CD4-positive, alpha-beta T cell (primary cell): ENCODE measurements around the gene ORMDL2. TPM values are rescaled to one million over a fixed set of nuclear protein-coding genes. Genes with fewer than 3 reads are reported as not detected.

Source experiments
- ATAC-seq: fragments of 200-7000 bp; cut with Tn5 transposase; one replicate; pipeline ENCODE4 v1.10.0; 2022; ENCODE audit warnings: mild to moderate bottlenecking; ENCODE audit not compliant: poor library complexity
- CTCF ChIA-PET: fragments of 350-600 bp; sonication (Branson Sonifier 250); formaldehyde crosslinking; loops from one replicate; lab custom pipeline; 2021; ENCODE audit warnings: antibody characterized with exemption, inconsistent platforms; lab: Charles Lee
- POLR2A ChIA-PET: fragments of 350-600 bp; sonication (Branson Sonifier 250); formaldehyde crosslinking; loops from one replicate; lab custom pipeline; 2021; ENCODE audit warnings: antibody characterized with exemption, inconsistent platforms; lab: Charles Lee
- DNase-seq, 14 experiments: peaks; one replicate each; pipeline ENCODE4 v3.0.0-alpha.2; 2013 to 2020; ENCODE audit warnings: mixed read lengths in 2 of 14
- H3K27ac ChIP-seq, 2 donors: one replicate each; pipeline versions ENCODE4 v1.5.1 to v1.7.0; 2013; ENCODE audit warnings: low read length in 2 of 2, low read depth in 1 of 2, mild to moderate bottlenecking in 1 of 2
- H3K27me3 ChIP-seq, 2 experiments: 1 replicate in 1 of 2; 2 replicates in 1 of 2; pipeline versions ENCODE4 v1.6.1 to v1.7.0; 2013; ENCODE audit warnings: low read length in 2 of 2, control low read depth in 1 of 2, mild to moderate bottlenecking in 1 of 2, moderate library complexity in 1 of 2; ENCODE audit not compliant: insufficient read depth in 2 of 2, control insufficient read depth in 1 of 2
- H3K36me3 ChIP-seq: one replicate; pipeline ENCODE4 v1.6.1; 2013; ENCODE audit warnings: low read length, control low read depth; ENCODE audit not compliant: insufficient read depth
- H3K4me1 ChIP-seq: one replicate; pipeline ENCODE4 v1.6.1; 2013; ENCODE audit warnings: low read length, control low read depth; ENCODE audit not compliant: insufficient read depth
- H3K4me3 ChIP-seq: one replicate; pipeline ENCODE4 v1.5.1; 2013; ENCODE audit warnings: mild to moderate bottlenecking, low read length, moderate library complexity
- H3K9me3 ChIP-seq, 2 experiments: 1 replicate in 1 of 2; 2 replicates in 1 of 2; pipeline versions ENCODE4 v1.6.1 to v1.7.0; 2013; ENCODE audit warnings: low read length in 2 of 2, mild to moderate bottlenecking in 2 of 2, control low read depth in 1 of 2, moderate library complexity in 1 of 2; ENCODE audit not compliant: control insufficient read depth in 1 of 2, insufficient read depth in 1 of 2
- H3K27ac Mint-ChIP-seq: one replicate; pipeline ENCODE4 v1.8.0; 2020; ENCODE audit warnings: mixed read lengths
- H3K27me3 Mint-ChIP-seq: one replicate; pipeline ENCODE4 v1.8.0; 2021; ENCODE audit warnings: mixed read lengths
- H3K36me3 Mint-ChIP-seq: one replicate; pipeline ENCODE4 v1.8.0; 2021; ENCODE audit warnings: low read depth, mixed read lengths
- H3K4me1 Mint-ChIP-seq: one replicate; pipeline ENCODE4 v1.8.0; 2021; ENCODE audit warnings: low read depth, mixed read lengths
- H3K4me3 Mint-ChIP-seq: one replicate; pipeline ENCODE4 v1.8.0; 2020; ENCODE audit warnings: mild to moderate bottlenecking, mixed read lengths
- H3K9me3 Mint-ChIP-seq: one replicate; pipeline ENCODE4 v1.8.0; 2020; ENCODE audit warnings: mixed read lengths
- intact Hi-C, 2 experiments: fragments of 100-400 bp; cut with DNase I in 1 of 2; cut with micrococcal nuclease in 1 of 2; formaldehyde crosslinking; loops; one replicate each; pipeline versions ENCODE4 v1.15.1 to v1.9.0; 2023 to 2025; cut with DNase I, micrococcal nuclease
- total RNA-seq, 174 experiments: library from RNA in 2 of 174; stranded (reverse) in 2 of 174; gene quantifications; one replicate each; pipeline ENCODE4 v1.2.3 and lab custom pipeline; 2021 to 2026
- TF ChIP-seq, protein P1 (sequence below): fragments of 200-600 bp; IDR thresholded peaks from one replicate; pipeline ENCODE4 v1.8.0; 2022; ENCODE audit warnings: antibody characterized with exemption, mild to moderate bottlenecking

ORMDL2 gene
- total RNA-seq, 2 experiments from 2014 or later, result 13.0 to 14.9 TPM

DNA sequence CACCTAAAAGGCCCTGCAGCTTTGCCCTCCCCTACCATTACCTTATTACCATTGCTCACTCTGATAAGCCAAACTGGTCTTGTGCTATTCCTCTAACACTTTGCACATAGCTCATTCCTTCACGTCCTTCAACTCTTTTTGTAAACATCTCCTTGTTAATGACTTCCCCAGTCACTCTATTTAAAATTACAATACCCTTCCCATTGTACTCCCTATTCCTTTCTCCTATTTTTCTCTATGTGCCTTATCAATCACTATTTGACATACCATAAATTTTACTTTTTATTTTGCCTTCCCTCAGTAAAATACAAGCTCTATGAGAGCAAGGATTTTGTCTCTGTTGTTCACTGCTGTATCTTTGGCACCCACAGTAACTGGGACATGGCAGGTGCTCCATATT lies 5.8 kb upstream of the ORMDL2 start:
- CTCF ChIA-PET, result interaction anchor here (1.3 to 1.4 kb wide), 2 partner anchors 73 to 184 kb away, joined by 3 read pairs; no protein-coding TSS in a partner anchor
- Histone ChIP-seq H3K36me3 (peaks cover 43% of the 10 kb centered on the region), H3K27me3 (no peaks in the 10 kb centered on the region), H3K27ac (no peak overlapping the region), H3K4me3 (no peak overlapping the region), H3K4me1 (peaks cover 26% of the 10 kb centered on the region), H3K9me3 (no peaks in the 10 kb centered on the region)
- DNase-seq, result no peak
- intact Hi-C loops, result loop anchor here (10.0 kb wide), 2 partner anchors 233 to 823 kb away; partner anchors contain the start of genes BAZ2A (in 1 of the 2) and RPS26 (in 1 of the 2)
- Mint-ChIP-seq H3K27me3 (no peaks in the 10 kb centered on the region), H3K4me1 (peaks cover 44% of the 10 kb centered on the region), H3K9me3 (no peaks in the 10 kb centered on the region), H3K36me3 (peaks cover 61% of the 10 kb centered on the region), H3K27ac (peak overlapping the region; percentile 35), H3K4me3 (no peak overlapping the region)
- TF ChIP-seq, protein P1, sequence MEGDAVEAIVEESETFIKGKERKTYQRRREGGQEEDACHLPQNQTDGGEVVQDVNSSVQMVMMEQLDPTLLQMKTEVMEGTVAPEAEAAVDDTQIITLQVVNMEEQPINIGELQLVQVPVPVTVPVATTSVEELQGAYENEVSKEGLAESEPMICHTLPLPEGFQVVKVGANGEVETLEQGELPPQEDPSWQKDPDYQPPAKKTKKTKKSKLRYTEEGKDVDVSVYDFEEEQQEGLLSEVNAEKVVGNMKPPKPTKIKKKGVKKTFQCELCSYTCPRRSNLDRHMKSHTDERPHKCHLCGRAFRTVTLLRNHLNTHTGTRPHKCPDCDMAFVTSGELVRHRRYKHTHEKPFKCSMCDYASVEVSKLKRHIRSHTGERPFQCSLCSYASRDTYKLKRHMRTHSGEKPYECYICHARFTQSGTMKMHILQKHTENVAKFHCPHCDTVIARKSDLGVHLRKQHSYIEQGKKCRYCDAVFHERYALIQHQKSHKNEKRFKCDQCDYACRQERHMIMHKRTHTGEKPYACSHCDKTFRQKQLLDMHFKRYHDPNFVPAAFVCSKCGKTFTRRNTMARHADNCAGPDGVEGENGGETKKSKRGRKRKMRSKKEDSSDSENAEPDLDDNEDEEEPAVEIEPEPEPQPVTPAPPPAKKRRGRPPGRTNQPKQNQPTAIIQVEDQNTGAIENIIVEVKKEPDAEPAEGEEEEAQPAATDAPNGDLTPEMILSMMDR, result no peak
- ATAC-seq, result no peak
- POLR2A ChIA-PET, result interaction anchor here (1.0 kb wide), 1 partner anchor 18 kb away, joined by 4 read pairs; the partner anchor contains the start of gene DNAJC14

DNA sequence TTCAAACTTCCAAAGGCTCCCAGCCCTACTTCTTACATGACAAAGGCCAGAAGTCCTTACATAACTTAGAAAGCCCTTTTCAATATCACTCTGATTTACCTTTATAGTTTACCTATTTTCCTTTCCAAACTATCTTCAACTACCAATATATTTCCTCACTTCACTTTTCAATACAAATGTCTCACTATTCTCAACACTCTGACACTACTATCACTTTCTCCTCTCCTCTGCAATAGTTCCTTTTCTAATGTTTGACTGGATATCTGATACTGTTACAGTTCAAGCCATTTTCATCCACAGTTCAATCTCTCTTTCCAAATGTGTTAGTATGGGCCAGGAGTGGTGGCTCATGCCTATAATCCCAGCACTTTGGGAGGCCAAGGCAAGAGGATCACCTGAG lies 3.6 kb upstream of the ORMDL2 start:
- H3K27ac ChIP-seq, result no peak overlapping the region
- CTCF ChIA-PET, result no interaction called here

DNA sequence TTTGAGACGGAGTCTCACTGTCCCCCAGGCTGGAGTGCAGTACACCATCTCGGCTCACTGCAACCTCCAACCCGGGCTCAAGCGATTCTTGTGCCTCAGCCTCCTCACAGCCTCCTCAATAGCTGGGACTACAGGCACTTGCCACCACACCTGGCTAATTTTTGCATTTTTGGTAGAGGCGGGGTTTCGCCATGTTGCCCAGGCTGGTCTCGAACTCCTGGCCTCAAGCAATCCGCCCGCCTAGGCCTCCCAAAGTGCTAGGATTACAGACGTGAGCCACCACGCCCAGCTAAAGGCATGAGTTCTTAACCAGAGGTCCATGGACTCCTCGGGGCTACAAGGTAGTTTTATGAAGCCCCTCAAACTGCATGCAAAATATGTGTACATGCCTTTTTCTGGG lies 2.4 kb upstream of the ORMDL2 start:
- no peak overlapping the region for H3K4me3 ChIP-seq
- no peak overlapping the region for H3K27ac ChIP-seq
- intact Hi-C loops, result loop anchor here (5.0 to 10.0 kb wide), 4 partner anchors 73 to 819 kb away; partner anchors contain the start of genes BAZ2A (in 1 of the 2), GDF11 (in 1 of the 2) and RPS26 (in 1 of the 2)
- H3K9me3 Mint-ChIP-seq, result no peaks in the 10 kb centered on the region
- CTCF ChIA-PET, result no interaction called here
- H3K4me3 Mint-ChIP-seq, result peak overlapping the region; percentile 79
- H3K4me1 Mint-ChIP-seq, result peaks cover 41% of the 10 kb centered on the region
- H3K4me1 ChIP-seq, result peaks cover 44% of the 10 kb centered on the region
- no peaks in the 10 kb centered on the region for H3K27me3 Mint-ChIP-seq
- no peak for ATAC-seq
- no peak for DNase-seq
- TF ChIP-seq, protein P1, result no peak
- peaks cover 40% of the 10 kb centered on the region for H3K36me3 ChIP-seq
- no peak overlapping the region for H3K27ac Mint-ChIP-seq
- no peaks in the 10 kb centered on the region for H3K27me3 ChIP-seq
- peaks cover 46% of the 10 kb centered on the region for H3K36me3 Mint-ChIP-seq
- POLR2A ChIA-PET, result interaction anchor here (1.1 to 7.6 kb wide), 3 partner anchors 9 to 118 kb away, joined by 4 to 251 read pairs (median 5); partner anchors contain the start of genes DGKA, DNAJC14 and PYM1
- no peaks in the 10 kb centered on the region for H3K9me3 ChIP-seq

More for the DNA sequence above, 3.6 kb upstream of the ORMDL2 start:
- Histone ChIP-seq H3K36me3 (peaks cover 30% of the 10 kb centered on the region), H3K9me3 (no peaks in the 10 kb centered on the region), H3K27me3 (no peaks in the 10 kb centered on the region), H3K4me3 (no peak overlapping the region), H3K4me1 (peaks cover 39% of the 10 kb centered on the region)
- H3K27ac Mint-ChIP-seq, result no peak overlapping the region
- peaks cover 41% of the 10 kb centered on the region for H3K4me1 Mint-ChIP-seq
- intact Hi-C loops, result loop anchor here (10.0 kb wide), 2 partner anchors 231 to 821 kb away; partner anchors contain the start of genes BAZ2A (in 1 of the 2) and RPS26 (in 1 of the 2)
- H3K4me3 Mint-ChIP-seq, result no peak overlapping the region
- TF ChIP-seq, protein P1, result no peak
- POLR2A ChIA-PET, result interaction anchor here (1.9 kb wide), 1 partner anchor 15 kb away, joined by 5 read pairs; the partner anchor contains the start of gene DNAJC14
- no peaks in the 10 kb centered on the region for H3K9me3 Mint-ChIP-seq
- ATAC-seq (no peak), DNase-seq (no peak)
- peaks cover 46% of the 10 kb centered on the region for H3K36me3 Mint-ChIP-seq
- H3K27me3 Mint-ChIP-seq, result no peaks in the 10 kb centered on the region
